Measurements from ENCODE around the gene TOX4. TPM values are rescaled to one million over a fixed set of nuclear protein-coding genes. Genes with fewer than 3 reads are reported as not detected.

The TOX4 gene
- total and polyA plus RNA-seq, 9 of the 15 experiments (the other 6 are each of a cell fraction or from before 2014, with no cell fraction given): 9.9 to 76.5 (median 41.0) TPM

DNA sequence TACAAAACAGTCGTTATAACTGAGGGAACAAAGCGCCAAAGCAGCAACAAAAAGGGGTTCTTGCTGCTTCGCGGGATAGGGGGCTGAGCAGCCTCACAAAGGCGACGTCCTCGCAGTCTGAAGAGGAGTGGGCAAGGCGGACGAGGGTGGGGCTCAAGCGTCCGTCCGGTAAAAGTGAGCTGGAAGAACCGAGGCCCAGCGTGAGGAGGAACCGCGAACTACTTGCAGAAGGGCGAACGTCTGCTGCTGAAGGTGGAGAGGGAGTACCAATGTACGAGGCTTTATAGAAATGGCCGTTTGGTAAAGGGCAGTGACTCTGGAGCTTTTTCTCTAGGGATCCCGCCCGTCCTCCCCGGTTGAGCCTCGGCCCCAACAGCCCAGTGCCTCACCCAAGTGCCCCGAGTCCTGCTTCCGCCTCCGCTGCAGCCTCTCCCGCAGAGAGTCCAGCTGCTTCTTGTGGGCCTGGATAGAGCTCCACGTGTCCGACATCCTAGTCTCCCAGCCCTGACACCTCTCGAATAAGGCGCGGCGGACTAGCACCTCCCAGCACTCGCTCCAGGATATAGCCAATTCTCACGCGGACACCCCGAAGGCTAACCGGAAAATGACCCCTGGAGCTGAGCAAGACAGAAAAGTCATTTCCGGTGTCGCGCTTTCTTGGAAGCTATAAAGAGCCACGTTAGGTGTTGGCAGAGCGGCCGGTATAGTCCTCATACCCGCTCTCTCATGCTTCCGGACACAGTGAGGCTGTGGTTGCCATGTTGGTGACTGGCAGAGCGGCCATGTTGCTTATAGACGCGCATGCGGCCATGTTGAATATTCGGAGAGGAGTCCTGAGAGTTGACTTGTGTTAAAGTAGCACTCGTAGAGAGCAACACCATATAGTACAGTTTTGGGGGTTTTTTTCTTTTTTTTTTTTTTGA is 34.0 kb downstream of the TOX4 start, which contains the start of gene METTL3 (continued):
- TF ChIP-seq CREM (IDR thresholded peaks at IDR 0.05; ENCODE audit: low read depth) (peak; percentile 92), DPF2 (IDR thresholded peaks at IDR 0.05) (no peak), SRSF3 (IDR thresholded peaks at IDR 0.05; ENCODE audit: insufficient read depth, low read length) (no peak), NCOA6 (IDR thresholded peaks at IDR 0.05) (no peak), CHD2 (IDR thresholded peaks at IDR 0.05; ENCODE audit: low read depth, low read length) (no peak), ZKSCAN1 (IDR thresholded peaks at IDR 0.05; ENCODE audit: low read depth, low read length) (no peak), ZNF76 (CRISPR knock-in tag; IDR thresholded peaks at IDR 0.05; ENCODE audit: borderline replicate concordance) (no peak), U2AF1 (optimal IDR thresholded peaks at IDR 0.05; ENCODE audit: low read depth, low read length) (no peak), MTA1 (IDR thresholded peaks at IDR 0.05; ENCODE audit: borderline replicate concordance) (peak; percentile 93), TCF3 (CRISPR knock-in tag; IDR thresholded peaks at IDR 0.05) (no peak), BDP1 (IDR thresholded peaks at IDR 0.05; ENCODE audit: insufficient read depth, insufficient read length) (no peak), KLF13 (tag; IDR thresholded peaks at IDR 0.05; ENCODE audit: borderline replicate concordance, low read depth) (no peak), XRCC5 (IDR thresholded peaks at IDR 0.05; ENCODE audit: low read depth, low read length) (no peak), MXI1 (IDR thresholded peaks at IDR 0.05; ENCODE audit: low read depth, low read length) (peak; percentile 62; the same call in 1 of the 2 replicates), ELF4 (CRISPR knock-in tag; IDR thresholded peaks at IDR 0.05) (no peak), TEAD1 (CRISPR knock-in tag; IDR thresholded peaks at IDR 0.05) (peak; percentile 60 to 76; a peak in 1 of 4 replicates), ZFP36 (IDR thresholded peaks at IDR 0.05; ENCODE audit: low read depth, low read length, partially characterized antibody) (no peak), HNRNPL (IDR thresholded peaks at IDR 0.05; ENCODE audit: low read depth, low read length) (no peak), NCOA4 (IDR thresholded peaks at IDR 0.05; ENCODE audit: partially characterized antibody) (no peak), EP300 (IDR thresholded peaks at IDR 0.05; ENCODE audit: low read length) (no peak), TAF15 (IDR thresholded peaks at IDR 0.05; ENCODE audit: low read depth, low read length) (no peak), RB1 (IDR thresholded peaks at IDR 0.05; ENCODE audit: low read depth) (0 out of 2 replicates have a peak, but pooled peaks have one; percentile 29), PHF20 (IDR thresholded peaks at IDR 0.05; ENCODE audit: partially characterized antibody) (peak; percentile 68), CREB1 (IDR thresholded peaks at IDR 0.05) (peak; percentile 77), CREB1 (CRISPR knock-in tag; IDR thresholded peaks at IDR 0.05) (peak; percentile 74), TSC22D4 (tag; IDR thresholded peaks at IDR 0.05) (no peak)
- TF ChIP-seq, protein P1, sequence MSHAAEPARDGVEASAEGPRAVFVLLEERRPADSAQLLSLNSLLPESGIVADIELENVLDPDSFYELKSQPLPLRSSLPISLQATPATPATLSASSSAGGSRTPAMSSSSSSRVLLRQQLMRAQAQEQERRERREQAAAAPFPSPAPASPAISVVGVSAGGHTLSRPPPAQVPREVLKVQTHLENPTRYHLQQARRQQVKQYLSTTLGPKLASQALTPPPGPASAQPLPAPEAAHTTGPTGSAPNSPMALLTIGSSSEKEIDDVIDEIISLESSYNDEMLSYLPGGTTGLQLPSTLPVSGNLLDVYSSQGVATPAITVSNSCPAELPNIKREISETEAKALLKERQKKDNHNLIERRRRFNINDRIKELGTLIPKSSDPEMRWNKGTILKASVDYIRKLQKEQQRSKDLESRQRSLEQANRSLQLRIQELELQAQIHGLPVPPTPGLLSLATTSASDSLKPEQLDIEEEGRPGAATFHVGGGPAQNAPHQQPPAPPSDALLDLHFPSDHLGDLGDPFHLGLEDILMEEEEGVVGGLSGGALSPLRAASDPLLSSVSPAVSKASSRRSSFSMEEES (CRISPR knock-in tag; IDR thresholded peaks at IDR 0.05): no peak
- TF ChIP-seq, protein P2, sequence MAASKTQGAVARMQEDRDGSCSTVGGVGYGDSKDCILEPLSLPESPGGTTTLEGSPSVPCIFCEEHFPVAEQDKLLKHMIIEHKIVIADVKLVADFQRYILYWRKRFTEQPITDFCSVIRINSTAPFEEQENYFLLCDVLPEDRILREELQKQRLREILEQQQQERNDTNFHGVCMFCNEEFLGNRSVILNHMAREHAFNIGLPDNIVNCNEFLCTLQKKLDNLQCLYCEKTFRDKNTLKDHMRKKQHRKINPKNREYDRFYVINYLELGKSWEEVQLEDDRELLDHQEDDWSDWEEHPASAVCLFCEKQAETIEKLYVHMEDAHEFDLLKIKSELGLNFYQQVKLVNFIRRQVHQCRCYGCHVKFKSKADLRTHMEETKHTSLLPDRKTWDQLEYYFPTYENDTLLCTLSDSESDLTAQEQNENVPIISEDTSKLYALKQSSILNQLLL (CRISPR knock-in tag; IDR thresholded peaks at IDR 0.05; ENCODE audit: borderline replicate concordance): no peak
